Adrenal gland (tissue), 5 donors: Measurements from ENCODE around the gene VWA5B1.

Source experiments
- CTCF ChIP-seq, 6 experiments: fragments of 450-650 bp in 4 of 6; fragments of 200-600 bp in 2 of 6; sonication (generic) in 1 of 6; IDR thresholded peaks; 1 replicate in 5 of 6; 2 replicates in 1 of 6; pipeline versions ENCODE4 v1.5.1 to v1.8.0; 2016 to 2021; ENCODE audit warnings: antibody characterized with exemption in 6 of 6, mild to moderate bottlenecking in 2 of 6, moderate library complexity in 1 of 6
- POLR2A ChIP-seq, 2 donors: fragments of 450-650 bp; IDR thresholded peaks; one replicate each; pipeline ENCODE4 v1.6.1; 2017; ENCODE audit warnings: antibody characterized with exemption in 2 of 2, mild to moderate bottlenecking in 2 of 2, moderate library complexity in 1 of 2
- donor health status: DM: no; HTN: no; CAD: no.

GRCh38 chr1:20266642-20267041 lies 24.0 kb upstream of the VWA5B1 start:
- TF ChIP-seq POLR2A (IDR thresholded peaks at IDR 0.05) = no peak
- no peak for TF ChIP-seq CTCF (IDR thresholded peaks at IDR 0.05)
